HCT116 (cell line): ENCODE measurements around the gene IMMP2L. TPM values are rescaled to one million over a fixed set of nuclear protein-coding genes. Genes with fewer than 3 reads are reported as not detected.

ENCODE experiments used
- ATAC-seq: fragments of 200-7000 bp; cut with Tn5 transposase; 2 replicates; pipeline ENCODE4 v1.9.1; 2020; ENCODE audit warnings: mild to moderate bottlenecking, moderate library complexity
- BruUV-seq: library from RNA; stranded (reverse); fragments of 400-500 nt; replicated peaks from 2 replicates; lab custom pipeline; 2021; lab: Mats Ljungman, UMichigan
- CTCF ChIA-PET: fragments of 300-600 bp; sonication (Branson Sonifier 250); formaldehyde crosslinking; loops from one replicate; lab custom pipeline; 2021; ENCODE audit warnings: antibody characterized with exemption; lab: Charles Lee
- POLR2A ChIA-PET: fragments of 300-600, 350-600 bp; sonication (Branson Sonifier 250); formaldehyde crosslinking; loops from one replicate; lab custom pipeline; 2021; ENCODE audit warnings: antibody characterized with exemption; lab: Charles Lee
- RAD21 ChIA-PET, 2 experiments: fragments of 300-600 bp; sonication (Branson Sonifier 250); formaldehyde crosslinking; loops; one replicate each; lab custom pipeline; 2023; ENCODE audit warnings: low total read pairs in 2 of 2; ENCODE audit not compliant: uncharacterized antibody in 2 of 2, unreplicated experiment in 2 of 2, low non-redundant PET in 1 of 2; lab: Charles Lee
- DNase-seq: peaks from one replicate; pipeline ENCODE4 v3.0.0-alpha.2; 2010; ENCODE audit warnings: low read depth, low spot score
- H2AFZ ChIP-seq: fragments of 200-600 bp; shearing (Covaris generic), sonication (generic); 2 replicates; pipeline ENCODE4 v1.6.1; 2017; ENCODE audit warnings: low read depth, mixed run types, mixed read lengths, antibody characterized with exemption, low read length; ENCODE audit not compliant: poor library complexity, severe bottlenecking
- H3K27ac ChIP-seq: 2 replicates; pipeline ENCODE4 v1.5.1; 2012; ENCODE audit warnings: low read depth, low read length
- H3K27me3 ChIP-seq: fragments of 200-600 bp; sonication (generic); 2 replicates; pipeline ENCODE4 v1.6.1; 2016; ENCODE audit warnings: mixed run types, low read length, mixed read lengths; ENCODE audit not compliant: insufficient read depth
- H3K36me3 ChIP-seq, 2 experiments: fragments of 200-500 bp in 1 of 2; fragments of 200-600 bp in 1 of 2; sonication (Bioruptor generic) in 1 of 2; sonication (generic) in 1 of 2; 2 replicates each; pipeline versions ENCODE4 v1.5.1 to v1.6.1; 2014 to 2016; ENCODE audit warnings: low read length in 2 of 2, inconsistent platforms in 1 of 2, mixed read lengths in 1 of 2, mixed run types in 1 of 2; ENCODE audit not compliant: insufficient read depth in 2 of 2, control insufficient read depth in 1 of 2
- H3K4me1 ChIP-seq, 2 experiments: fragments of 200-600 bp in 1 of 2; sonication (generic) in 1 of 2; 2 replicates each; pipeline versions ENCODE4 v1.5.1 to v1.6.1; 2012 to 2017; ENCODE audit warnings: low read length in 2 of 2, inconsistent platforms in 1 of 2, mild to moderate bottlenecking in 1 of 2, mixed read lengths in 1 of 2, mixed run types in 1 of 2, moderate library complexity in 1 of 2; ENCODE audit not compliant: insufficient read depth in 2 of 2, control insufficient read depth in 1 of 2
- H3K4me2 ChIP-seq: fragments of 200-600 bp; sonication (generic); 2 replicates; pipeline ENCODE4 v1.6.1; 2017; ENCODE audit warnings: mixed run types, low read length, mixed read lengths
- H3K4me3 ChIP-seq, 2 experiments: fragments of 200-600 bp in 1 of 2; sonication (generic) in 1 of 2; replicated peaks in 1 of 2; 2 replicates each; pipeline ENCODE4 v1.5.1; 2011 to 2016; ENCODE audit warnings: low read length in 2 of 2, control low read depth in 1 of 2, low read depth in 1 of 2, mild to moderate bottlenecking in 1 of 2, mixed read lengths in 1 of 2, mixed run types in 1 of 2
- H3K79me2 ChIP-seq: fragments of 200-600 bp; sonication (generic); 2 replicates; pipeline ENCODE4 v1.6.1; 2017; ENCODE audit warnings: mild to moderate bottlenecking, mixed run types, low read length, moderate library complexity, mixed read lengths; ENCODE audit not compliant: insufficient read depth
- H3K9ac ChIP-seq: fragments of 200-600 bp; sonication (generic); 2 replicates; pipeline ENCODE4 v1.6.1; 2016; ENCODE audit warnings: low read length, mixed read lengths
- H3K9me2 ChIP-seq: fragments of 200-600 bp; sonication (generic), shearing (Covaris generic); 2 replicates; pipeline ENCODE4 v1.6.1; 2017; ENCODE audit warnings: mixed run types, mild to moderate bottlenecking, moderate library complexity; ENCODE audit not compliant: insufficient read depth
- H3K9me3 ChIP-seq, 2 experiments: fragments of 200-500 bp in 1 of 2; fragments of 200-600 bp in 1 of 2; sonication (Bioruptor generic) in 1 of 2; sonication (generic) in 1 of 2; 2 replicates each; pipeline ENCODE4 v1.6.1; 2014 to 2017; ENCODE audit warnings: low read length in 2 of 2, mixed read lengths in 2 of 2, inconsistent platforms in 1 of 2, low read depth in 1 of 2, mild to moderate bottlenecking in 1 of 2, mixed run types in 1 of 2, moderate library complexity in 1 of 2; ENCODE audit not compliant: control insufficient read depth in 1 of 2, insufficient read depth in 1 of 2
- H4K20me1 ChIP-seq: fragments of 200-600 bp; sonication (generic), shearing (Covaris generic); 2 replicates; pipeline ENCODE4 v1.6.1; 2017; ENCODE audit warnings: mixed run types, mild to moderate bottlenecking, moderate library complexity; ENCODE audit not compliant: insufficient read depth
- CBX3 ChIP-seq: IDR thresholded peaks from 2 replicates; pipeline ENCODE4 v1.6.1; 2012; ENCODE audit warnings: low read depth
- EGR1 ChIP-seq: IDR thresholded peaks from 2 replicates; pipeline ENCODE4 v1.6.1; 2012; ENCODE audit warnings: low read depth
- ELF1 ChIP-seq: IDR thresholded peaks from 2 replicates; pipeline ENCODE4 v1.6.1; 2012; ENCODE audit warnings: low read depth, borderline replicate concordance
- EZH2 ChIP-seq: fragments of 200-600 bp; sonication (generic); IDR thresholded peaks from 2 replicates; pipeline ENCODE4 v1.6.1; 2017; ENCODE audit warnings: antibody characterized with exemption, mixed run types
- JUND ChIP-seq: IDR thresholded peaks from 2 replicates; pipeline ENCODE4 v1.6.1; 2012
- POLR2AphosphoS5 ChIP-seq: IDR thresholded peaks from 2 replicates; pipeline ENCODE4 v1.6.1; 2011; ENCODE audit warnings: mild to moderate bottlenecking, low read depth, low read length, moderate library complexity
- SIN3A ChIP-seq: IDR thresholded peaks from 2 replicates; pipeline ENCODE4 v1.6.1; 2012; ENCODE audit warnings: low read depth
- SP1 ChIP-seq: IDR thresholded peaks from 2 replicates; pipeline ENCODE4 v1.6.1; 2012; ENCODE audit warnings: low read depth
- SRF ChIP-seq: IDR thresholded peaks from 2 replicates; pipeline ENCODE4 v1.6.1; 2012; ENCODE audit warnings: low read depth
- TCF7L2 ChIP-seq: IDR thresholded peaks from 2 replicates; pipeline ENCODE4 v1.7.0; 2011; ENCODE audit warnings: borderline replicate concordance, inconsistent platforms; ENCODE audit not compliant: insufficient read depth, insufficient read length; ENCODE audit errors: extremely low read depth
- intact Hi-C: fragments of 100-400 bp; cut with micrococcal nuclease; formaldehyde crosslinking; loops from 2 replicates; pipeline ENCODE4 v1.10.0; 2022
- total RNA-seq: library from RNA; stranded (reverse); gene quantifications from one replicate; pipeline ENCODE4 v1.2.1, GENCODE V29; 2021; ENCODE audit not compliant: unreplicated experiment
- TF ChIP-seq, protein P1 (sequence below): IDR thresholded peaks from 2 replicates; pipeline ENCODE4 v1.6.1; 2012
- TF ChIP-seq, protein P2 (sequence below), 3 experiments: fragments of 200-600 bp in 1 of 3; sonication (generic) in 1 of 3; IDR thresholded peaks in 2 of 3; conservative IDR thresholded peaks in 1 of 3; 2 replicates each; pipeline ENCODE4 v1.5.1; 2012 to 2017; ENCODE audit warnings: low read depth in 2 of 3, low read length in 2 of 3, antibody characterized with exemption in 1 of 3, borderline replicate concordance in 1 of 3, control low read depth in 1 of 3, mild to moderate bottlenecking in 1 of 3, mixed read lengths in 1 of 3, mixed run types in 1 of 3, moderate library complexity in 1 of 3; ENCODE audit not compliant: insufficient read depth in 1 of 3
- TF ChIP-seq, protein P3 (sequence below): IDR thresholded peaks from 2 replicates; pipeline ENCODE4 v1.6.1; 2011; ENCODE audit warnings: mild to moderate bottlenecking, low read length, moderate library complexity; ENCODE audit not compliant: insufficient replicate concordance; ENCODE audit errors: extremely low read depth

IMMP2L gene
- total RNA-seq, 1 experiment from 2014 or later = 21.1 TPM

DNA sequence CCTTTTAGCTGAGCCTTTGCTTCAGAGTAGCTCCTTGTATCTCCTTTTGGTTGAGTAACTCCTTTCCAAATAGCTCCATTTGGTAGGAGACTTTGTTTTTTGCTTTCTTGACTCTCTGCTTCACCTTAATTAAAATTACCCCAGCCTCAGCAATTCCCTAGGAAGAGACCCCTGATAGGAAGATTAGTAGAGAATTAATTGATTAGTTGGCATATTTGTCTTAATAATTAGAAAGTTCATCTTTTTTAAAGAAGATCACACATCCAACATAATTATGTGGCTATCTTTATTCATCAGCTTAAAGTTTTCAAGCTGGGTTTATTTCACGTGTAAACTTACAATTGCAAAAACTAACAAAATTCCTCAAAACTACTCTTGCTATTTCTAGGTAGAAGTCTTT lies 352.2 kb downstream of the IMMP2L start:
- CTCF ChIA-PET = no interaction called here
- BruUV-seq = no TSS peak
- Histone ChIP-seq H3K9me3 (no peaks in the 10 kb centered on the region), H3K4me3 (no peak overlapping the region), H4K20me1 (no peaks in the 10 kb centered on the region), H3K79me2 (no peaks in the 10 kb centered on the region), H3K4me2 (no peak overlapping the region), H3K9me2 (no peaks in the 10 kb centered on the region), H3K27me3 (no peaks in the 10 kb centered on the region), H3K9ac (no peak overlapping the region), H2AFZ (no peak overlapping the region), H3K4me1 (no peaks in the 10 kb centered on the region), H3K36me3 (no peaks in the 10 kb centered on the region), H3K27ac (no peak overlapping the region)
- POLR2A ChIA-PET = no interaction called here
- ATAC-seq = no peak
- DNase-seq = no peak
- RAD21 ChIA-PET = no interaction called here
- intact Hi-C loops = no loop called here
- TF ChIP-seq POLR2AphosphoS5 (no peak), SP1 (no peak), SRF (no peak), EGR1 (no peak), EZH2 (no peak)

DNA sequence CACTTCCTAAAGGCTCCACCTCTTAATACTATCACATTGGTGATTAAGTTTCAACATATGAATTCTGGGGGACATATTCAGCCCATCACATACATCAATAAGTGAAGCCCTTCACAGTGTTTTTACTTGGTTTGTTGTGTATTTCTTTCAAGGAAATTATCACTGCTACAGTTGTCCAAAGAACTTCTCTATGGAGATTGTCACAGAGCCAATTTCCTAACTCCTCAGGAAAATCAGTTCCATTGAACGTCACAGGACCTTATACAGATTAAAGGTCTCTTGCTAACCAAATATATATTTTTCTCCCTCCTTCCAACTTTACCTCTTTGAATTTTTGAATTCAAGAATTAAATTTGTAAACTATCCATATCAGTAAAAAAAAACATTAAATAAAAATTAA lies 357.0 kb downstream of the IMMP2L start:
- Histone ChIP-seq H3K9me2 (no peaks in the 10 kb centered on the region), H3K4me2 (no peak overlapping the region), H3K4me3 (no peak overlapping the region), H3K9ac (no peak overlapping the region), H3K79me2 (no peaks in the 10 kb centered on the region), H3K9me3 (no peaks in the 10 kb centered on the region), H3K4me1 (no peaks in the 10 kb centered on the region), H3K27ac (no peak overlapping the region), H2AFZ (no peak overlapping the region), H3K27me3 (no peaks in the 10 kb centered on the region), H4K20me1 (no peaks in the 10 kb centered on the region), H3K36me3 (no peaks in the 10 kb centered on the region)
- ChIA-PET RAD21 (no interaction called here), CTCF (interaction anchor here (0.6 kb wide), 1 partner anchor 1357 kb away, joined by 3 read pairs; no protein-coding TSS in a partner anchor), POLR2A (no interaction called here)
- TF ChIP-seq CBX3 = no peak
- TF ChIP-seq POLR2AphosphoS5 = no peak
- no peak for TF ChIP-seq ELF1
- no peak for TF ChIP-seq SIN3A
- TF ChIP-seq SRF = no peak
- TF ChIP-seq, protein P1, sequence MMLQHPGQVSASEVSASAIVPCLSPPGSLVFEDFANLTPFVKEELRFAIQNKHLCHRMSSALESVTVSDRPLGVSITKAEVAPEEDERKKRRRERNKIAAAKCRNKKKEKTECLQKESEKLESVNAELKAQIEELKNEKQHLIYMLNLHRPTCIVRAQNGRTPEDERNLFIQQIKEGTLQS = no peak
- no peak for TF ChIP-seq EGR1
- TF ChIP-seq, protein P2, sequence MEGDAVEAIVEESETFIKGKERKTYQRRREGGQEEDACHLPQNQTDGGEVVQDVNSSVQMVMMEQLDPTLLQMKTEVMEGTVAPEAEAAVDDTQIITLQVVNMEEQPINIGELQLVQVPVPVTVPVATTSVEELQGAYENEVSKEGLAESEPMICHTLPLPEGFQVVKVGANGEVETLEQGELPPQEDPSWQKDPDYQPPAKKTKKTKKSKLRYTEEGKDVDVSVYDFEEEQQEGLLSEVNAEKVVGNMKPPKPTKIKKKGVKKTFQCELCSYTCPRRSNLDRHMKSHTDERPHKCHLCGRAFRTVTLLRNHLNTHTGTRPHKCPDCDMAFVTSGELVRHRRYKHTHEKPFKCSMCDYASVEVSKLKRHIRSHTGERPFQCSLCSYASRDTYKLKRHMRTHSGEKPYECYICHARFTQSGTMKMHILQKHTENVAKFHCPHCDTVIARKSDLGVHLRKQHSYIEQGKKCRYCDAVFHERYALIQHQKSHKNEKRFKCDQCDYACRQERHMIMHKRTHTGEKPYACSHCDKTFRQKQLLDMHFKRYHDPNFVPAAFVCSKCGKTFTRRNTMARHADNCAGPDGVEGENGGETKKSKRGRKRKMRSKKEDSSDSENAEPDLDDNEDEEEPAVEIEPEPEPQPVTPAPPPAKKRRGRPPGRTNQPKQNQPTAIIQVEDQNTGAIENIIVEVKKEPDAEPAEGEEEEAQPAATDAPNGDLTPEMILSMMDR (IDR thresholded peaks at IDR 0.05 in 2 of 3, conservative IDR thresholded peaks at IDR 0.05 in 1 of 3; ENCODE audit: borderline replicate concordance in 1 of 3, insufficient read depth in 1 of 3, low read depth in 2 of 3, low read length in 2 of 3) = no peak
- no peak for TF ChIP-seq EZH2
- TF ChIP-seq, protein P3, sequence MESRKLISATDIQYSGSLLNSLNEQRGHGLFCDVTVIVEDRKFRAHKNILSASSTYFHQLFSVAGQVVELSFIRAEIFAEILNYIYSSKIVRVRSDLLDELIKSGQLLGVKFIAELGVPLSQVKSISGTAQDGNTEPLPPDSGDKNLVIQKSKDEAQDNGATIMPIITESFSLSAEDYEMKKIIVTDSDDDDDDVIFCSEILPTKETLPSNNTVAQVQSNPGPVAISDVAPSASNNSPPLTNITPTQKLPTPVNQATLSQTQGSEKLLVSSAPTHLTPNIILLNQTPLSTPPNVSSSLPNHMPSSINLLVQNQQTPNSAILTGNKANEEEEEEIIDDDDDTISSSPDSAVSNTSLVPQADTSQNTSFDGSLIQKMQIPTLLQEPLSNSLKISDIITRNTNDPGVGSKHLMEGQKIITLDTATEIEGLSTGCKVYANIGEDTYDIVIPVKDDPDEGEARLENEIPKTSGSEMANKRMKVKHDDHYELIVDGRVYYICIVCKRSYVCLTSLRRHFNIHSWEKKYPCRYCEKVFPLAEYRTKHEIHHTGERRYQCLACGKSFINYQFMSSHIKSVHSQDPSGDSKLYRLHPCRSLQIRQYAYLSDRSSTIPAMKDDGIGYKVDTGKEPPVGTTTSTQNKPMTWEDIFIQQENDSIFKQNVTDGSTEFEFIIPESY = no peak
- TF ChIP-seq JUND = no peak
- no peak for TF ChIP-seq TCF7L2
- DNase-seq (no peak), ATAC-seq (no peak)
- no TSS peak for BruUV-seq
- intact Hi-C loops = no loop called here
